RWPE1 (cell line): ENCODE results near the gene LONP2.
A peak's percentile ranks its signal among the peaks of the same experiment; 100 is the strongest.

ENCODE experiments used
- CTCF ChIA-PET: fragments of 350-600 bp; sonication (Branson Sonifier 250); formaldehyde crosslinking; extraction: SDS; loops from one replicate; lab custom pipeline; 2021; lab: Yijun Ruan, JAX
- POLR2A ChIA-PET: fragments of 400-600 bp; formaldehyde crosslinking; extraction: SDS; loops from one replicate; lab custom pipeline; 2020; ENCODE audit warnings: antibody characterized with exemption; ENCODE audit not compliant: low non-redundant PET; lab: Yijun Ruan, JAX
- DNase-seq: peaks from one replicate; pipeline ENCODE4 v3.0.0; 2012; ENCODE audit warnings: low spot score
- H3K27ac ChIP-seq: fragments of 450-650 bp; 2 replicates; pipeline ENCODE4 v1.5.1; 2017
- CTCF ChIP-seq: fragments of 450-650 bp; conservative IDR thresholded peaks from 2 replicates; pipeline ENCODE4 v1.5.1; 2017; ENCODE audit warnings: low read depth, mild to moderate bottlenecking

Gene LONP2

GRCh38 chr16:48279199-48279598 is 35.1 kb downstream of the LONP2 start:
- POLR2A ChIA-PET, result no interaction called here

GRCh38 chr16:48280546-48280945 is 36.4 kb downstream of the LONP2 start:
- ChIA-PET POLR2A (no interaction called here), CTCF (no interaction called here)
- no peak overlapping the region for H3K27ac ChIP-seq
- no peak for TF ChIP-seq CTCF
- DNase-seq, result no peak

More at GRCh38 chr16:48279199-48279598, 35.1 kb downstream of the LONP2 start:
- no peak for TF ChIP-seq CTCF
- no peak overlapping the region for H3K27ac ChIP-seq
- CTCF ChIA-PET, result no interaction called here
- no peak for DNase-seq

- ChIA-PET CTCF (no interaction called here), POLR2A (no interaction called here)
- TF ChIP-seq CTCF, result no peak
- DNase-seq, result no peak
- H3K27ac ChIP-seq, result no peak overlapping the region
These were observed 38.6 kb downstream of the LONP2 start for GRCh38 chr16:48282636-48283263.

GRCh38 chr16:48284772-48285409 is 40.8 kb downstream of the LONP2 start:
- no peak for TF ChIP-seq CTCF
- ChIA-PET CTCF (no interaction called here), POLR2A (no interaction called here)
- H3K27ac ChIP-seq, result no peak overlapping the region
- DNase-seq, result no peak

GRCh38 chr16:48287239-48287638 is 43.1 kb downstream of the LONP2 start:
- ChIA-PET POLR2A (no interaction called here), CTCF (interaction anchor here (0.7 kb wide), 2 partner anchors 51 to 286 kb away, joined by 3 read pairs; no protein-coding TSS in a partner anchor)
- no peak for DNase-seq

GRCh38 chr16:48291303-48291702 is 47.2 kb downstream of the LONP2 start:
- no peak overlapping the region for H3K27ac ChIP-seq
- ChIA-PET POLR2A (no interaction called here), CTCF (no interaction called here)
- peak; percentile 74 for DNase-seq
- no peak for TF ChIP-seq CTCF

More at GRCh38 chr16:48287239-48287638, 43.1 kb downstream of the LONP2 start:
- H3K27ac ChIP-seq, result no peak overlapping the region
- no peak for TF ChIP-seq CTCF
